ENCODE measurements around the gene AZU1. TPM values are rescaled to one million over a fixed set of nuclear protein-coding genes. Genes with fewer than 3 reads are reported as not detected.
A peak's percentile ranks its signal among the peaks of the same experiment; 100 is the strongest.

AZU1 gene
- total RNA-seq, 1 experiment from 2014 or later, result 5.8 TPM

- intact Hi-C loops (cut with micrococcal nuclease; ENCODE audit: unreplicated experiment), result no loop called here
- POLR2A ChIA-PET, result no interaction called here
These were observed 36.5 kb upstream of the AZU1 start for GRCh38 chr19:791007-791566.

GRCh38 chr19:791567-792305 lies 35.9 kb upstream of the AZU1 start:
- ChIA-PET CTCF (interaction anchor here (0.6 kb wide), 1 partner anchor 9 kb away, joined by 10 read pairs; no protein-coding TSS in a partner anchor), POLR2A (no interaction called here)
- ATAC-seq (no peak), DNase-seq (ENCODE audit: low read depth, low spot score) (no peak)
- H3K4me1 ChIP-seq (ENCODE audit: control insufficient read depth, insufficient read depth, low read length), result peaks cover 24% of the 10 kb centered on the region
- H3K27me3 ChIP-seq (ENCODE audit: control insufficient read depth, insufficient read depth, low read length), result no peaks in the 10 kb centered on the region
- no peaks in the 10 kb centered on the region; the same call in 1 of the 2 replicates for H3K36me3 ChIP-seq (ENCODE audit: control insufficient read depth, insufficient read depth, low read length)
- no peak overlapping the region for H3K4me3 ChIP-seq (ENCODE audit: low read depth in 2 of 2, low read length in 2 of 2)
- in situ Hi-C loops (cut with HindIII; ENCODE audit: low pct_unique_long_range_greater_than_20kb, low sequenced_read_pairs) (no loop called here), intact Hi-C loops (cut with micrococcal nuclease; ENCODE audit: unreplicated experiment) (no loop called here)
- H3K27ac ChIP-seq (ENCODE audit: low read length), result peak overlapping the region; percentile 39
- BruUV-seq (replicated peaks), result no TSS peak
- TF ChIP-seq POLR2AphosphoS5 (IDR thresholded peaks at IDR 0.05; ENCODE audit: low read depth, low read length) (no peak), TCF7L2 (IDR thresholded peaks at IDR 0.05; ENCODE audit: low read depth, low read length) (no peak), SIN3A (IDR thresholded peaks at IDR 0.05; ENCODE audit: borderline replicate concordance, insufficient read depth, low read depth, low read length) (no peak)
- TF ChIP-seq, protein P1, sequence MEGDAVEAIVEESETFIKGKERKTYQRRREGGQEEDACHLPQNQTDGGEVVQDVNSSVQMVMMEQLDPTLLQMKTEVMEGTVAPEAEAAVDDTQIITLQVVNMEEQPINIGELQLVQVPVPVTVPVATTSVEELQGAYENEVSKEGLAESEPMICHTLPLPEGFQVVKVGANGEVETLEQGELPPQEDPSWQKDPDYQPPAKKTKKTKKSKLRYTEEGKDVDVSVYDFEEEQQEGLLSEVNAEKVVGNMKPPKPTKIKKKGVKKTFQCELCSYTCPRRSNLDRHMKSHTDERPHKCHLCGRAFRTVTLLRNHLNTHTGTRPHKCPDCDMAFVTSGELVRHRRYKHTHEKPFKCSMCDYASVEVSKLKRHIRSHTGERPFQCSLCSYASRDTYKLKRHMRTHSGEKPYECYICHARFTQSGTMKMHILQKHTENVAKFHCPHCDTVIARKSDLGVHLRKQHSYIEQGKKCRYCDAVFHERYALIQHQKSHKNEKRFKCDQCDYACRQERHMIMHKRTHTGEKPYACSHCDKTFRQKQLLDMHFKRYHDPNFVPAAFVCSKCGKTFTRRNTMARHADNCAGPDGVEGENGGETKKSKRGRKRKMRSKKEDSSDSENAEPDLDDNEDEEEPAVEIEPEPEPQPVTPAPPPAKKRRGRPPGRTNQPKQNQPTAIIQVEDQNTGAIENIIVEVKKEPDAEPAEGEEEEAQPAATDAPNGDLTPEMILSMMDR (IDR thresholded peaks at IDR 0.05), result no peak
- TF ChIP-seq, protein P2, sequence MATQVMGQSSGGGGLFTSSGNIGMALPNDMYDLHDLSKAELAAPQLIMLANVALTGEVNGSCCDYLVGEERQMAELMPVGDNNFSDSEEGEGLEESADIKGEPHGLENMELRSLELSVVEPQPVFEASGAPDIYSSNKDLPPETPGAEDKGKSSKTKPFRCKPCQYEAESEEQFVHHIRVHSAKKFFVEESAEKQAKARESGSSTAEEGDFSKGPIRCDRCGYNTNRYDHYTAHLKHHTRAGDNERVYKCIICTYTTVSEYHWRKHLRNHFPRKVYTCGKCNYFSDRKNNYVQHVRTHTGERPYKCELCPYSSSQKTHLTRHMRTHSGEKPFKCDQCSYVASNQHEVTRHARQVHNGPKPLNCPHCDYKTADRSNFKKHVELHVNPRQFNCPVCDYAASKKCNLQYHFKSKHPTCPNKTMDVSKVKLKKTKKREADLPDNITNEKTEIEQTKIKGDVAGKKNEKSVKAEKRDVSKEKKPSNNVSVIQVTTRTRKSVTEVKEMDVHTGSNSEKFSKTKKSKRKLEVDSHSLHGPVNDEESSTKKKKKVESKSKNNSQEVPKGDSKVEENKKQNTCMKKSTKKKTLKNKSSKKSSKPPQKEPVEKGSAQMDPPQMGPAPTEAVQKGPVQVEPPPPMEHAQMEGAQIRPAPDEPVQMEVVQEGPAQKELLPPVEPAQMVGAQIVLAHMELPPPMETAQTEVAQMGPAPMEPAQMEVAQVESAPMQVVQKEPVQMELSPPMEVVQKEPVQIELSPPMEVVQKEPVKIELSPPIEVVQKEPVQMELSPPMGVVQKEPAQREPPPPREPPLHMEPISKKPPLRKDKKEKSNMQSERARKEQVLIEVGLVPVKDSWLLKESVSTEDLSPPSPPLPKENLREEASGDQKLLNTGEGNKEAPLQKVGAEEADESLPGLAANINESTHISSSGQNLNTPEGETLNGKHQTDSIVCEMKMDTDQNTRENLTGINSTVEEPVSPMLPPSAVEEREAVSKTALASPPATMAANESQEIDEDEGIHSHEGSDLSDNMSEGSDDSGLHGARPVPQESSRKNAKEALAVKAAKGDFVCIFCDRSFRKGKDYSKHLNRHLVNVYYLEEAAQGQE (IDR thresholded peaks at IDR 0.05; ENCODE audit: insufficient read depth in 1 of 2, low read depth in 2 of 2, low read length in 1 of 2), result no peak
- no peaks in the 10 kb centered on the region for H3K9me3 ChIP-seq (ENCODE audit: control insufficient read depth, insufficient read depth, low read depth, low read length)

More at GRCh38 chr19:791007-791566, 36.5 kb upstream of the AZU1 start:
- Histone ChIP-seq H3K9me3 (ENCODE audit: control insufficient read depth, insufficient read depth, low read depth, low read length) (no peaks in the 10 kb centered on the region), H3K36me3 (ENCODE audit: control insufficient read depth, insufficient read depth, low read length) (no peaks in the 10 kb centered on the region), H3K4me3 (ENCODE audit: low read depth in 2 of 2, low read length in 2 of 2) (no peak overlapping the region), H3K4me1 (ENCODE audit: control insufficient read depth, insufficient read depth, low read length) (peaks cover 24% of the 10 kb centered on the region), H3K27me3 (ENCODE audit: control insufficient read depth, insufficient read depth, low read length) (no peaks in the 10 kb centered on the region), H3K27ac (ENCODE audit: low read length) (peak overlapping the region; percentile 39; the same call in 1 of the 2 replicates)
- DNase-seq (ENCODE audit: low read depth, low spot score), result no peak
- CTCF ChIA-PET, result interaction anchor here (0.6 kb wide), 1 partner anchor 9 kb away, joined by 10 read pairs; no protein-coding TSS in a partner anchor
- in situ Hi-C loops (cut with HindIII; ENCODE audit: low pct_unique_long_range_greater_than_20kb, low sequenced_read_pairs), result no loop called here
- no TSS peak for BruUV-seq (replicated peaks)
- TF ChIP-seq, protein P2 (IDR thresholded peaks at IDR 0.05; ENCODE audit: insufficient read depth in 1 of 2, low read depth in 2 of 2, low read length in 1 of 2), result no peak
- no peak for ATAC-seq
